HTR-8/SVneo (cell line): ENCODE data around the gene ZNF560.
A peak's percentile ranks its signal among the peaks of the same experiment; 100 is the strongest.

Experiments
- DNase-seq: peaks from one replicate; pipeline ENCODE4 v3.0.0; 2011; ENCODE audit warnings: low spot score, mixed read lengths; ENCODE audit not compliant: insufficient read length
- FAIRE-seq: peaks from 2 replicates; lab custom pipeline; 2011; peaks lifted over from hg19 to GRCh38; lab: Jason Lieb, UNC

The ZNF560 gene

DNA sequence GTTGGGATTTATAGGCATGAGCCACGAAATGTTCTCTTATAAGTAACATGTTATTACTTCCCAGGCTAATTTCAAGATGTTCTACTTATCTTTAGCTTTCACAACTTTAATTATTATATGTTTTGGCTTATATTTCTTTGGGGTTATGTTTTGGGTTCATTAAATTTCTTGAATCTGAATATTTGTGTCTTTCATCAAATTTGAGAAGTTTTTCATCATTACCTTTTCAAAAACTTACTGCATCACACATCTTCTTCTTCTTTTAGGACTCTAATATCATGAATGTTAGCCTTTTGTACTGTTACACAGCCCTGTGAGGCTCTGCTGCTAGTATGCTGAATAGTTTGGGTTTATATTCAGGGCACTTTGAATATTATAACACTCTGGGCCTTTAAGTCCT is 53.4 kb downstream of the ZNF560 start:
- FAIRE-seq, result no peak
- DNase-seq, result no peak

DNA sequence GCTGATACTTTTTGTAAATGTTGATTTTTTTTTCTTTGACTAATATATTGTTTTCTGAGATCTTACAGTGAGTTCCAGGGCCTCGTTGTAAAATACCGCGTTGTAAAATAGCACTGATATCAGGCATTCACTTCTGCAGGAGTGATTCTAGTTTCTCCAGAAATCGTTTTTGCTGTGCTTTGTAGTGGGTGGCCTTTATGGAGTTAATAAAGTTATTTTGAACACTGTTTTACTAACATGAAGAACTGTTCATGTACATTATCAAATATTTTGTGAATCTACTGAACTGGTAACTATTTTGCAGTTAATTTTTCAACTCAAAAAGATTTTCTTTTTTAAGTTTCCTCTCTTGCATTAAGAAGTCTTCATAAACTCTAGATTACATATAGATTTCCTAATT is 62.1 kb downstream of the ZNF560 start:
- DNase-seq (no peak), FAIRE-seq (no peak)

DNA sequence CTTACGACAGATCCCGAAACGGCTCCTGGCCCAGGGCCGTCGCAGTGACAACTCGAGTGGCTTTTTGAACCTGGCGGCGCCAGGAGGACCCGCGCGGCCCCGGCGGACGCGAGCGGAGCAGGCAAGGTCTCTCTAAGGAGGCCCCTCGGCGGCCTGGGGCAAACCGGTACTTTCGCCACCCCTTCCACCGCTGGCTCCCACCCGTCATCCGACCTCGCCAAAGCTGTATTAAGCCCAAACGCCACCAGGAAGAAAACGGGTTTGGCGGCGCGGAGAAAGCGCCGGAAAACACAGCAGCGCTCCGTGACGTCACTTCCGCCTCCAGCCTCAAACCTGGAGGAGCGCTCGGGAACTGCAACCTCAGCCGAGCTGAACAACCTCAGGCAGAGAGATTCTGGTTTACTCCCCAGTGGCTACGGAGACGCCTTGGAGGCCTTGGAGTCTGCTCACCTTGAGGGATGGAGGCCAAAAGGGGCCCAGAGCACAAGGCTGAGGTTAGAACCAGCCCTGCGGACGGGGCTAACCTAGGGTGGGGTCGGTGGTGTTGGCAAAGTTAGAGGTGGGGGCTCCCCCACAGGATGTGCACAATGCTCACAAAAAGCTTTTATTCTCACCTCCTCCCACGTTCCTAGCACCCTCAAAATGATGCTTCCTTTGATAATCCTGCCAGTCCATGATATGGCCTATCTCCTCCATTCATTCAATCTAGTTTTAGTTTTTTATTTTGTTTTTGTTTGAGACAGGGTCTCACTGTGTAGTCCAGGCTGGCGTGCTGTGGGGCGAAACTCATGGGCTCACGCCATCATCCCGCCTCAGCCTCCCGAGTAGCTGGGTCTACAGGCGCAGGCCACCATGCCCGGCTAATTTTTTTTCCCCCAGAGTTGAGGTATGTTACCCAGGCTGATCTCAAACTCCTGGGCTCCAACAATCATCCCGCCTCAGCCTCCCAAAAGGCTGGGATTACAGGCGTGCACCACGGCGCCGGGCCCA is 62.8 kb downstream of the ZNF560 start, which contains the start of gene ZNF266:
ZNF266 (minus strand) TSS at position 295 of the 990 bp plus-strand sequence. CDS start 15,484 bp downstream, outside the sequence.
- DNase-seq (peak; percentile 95), FAIRE-seq (peak; percentile 78)

DNA sequence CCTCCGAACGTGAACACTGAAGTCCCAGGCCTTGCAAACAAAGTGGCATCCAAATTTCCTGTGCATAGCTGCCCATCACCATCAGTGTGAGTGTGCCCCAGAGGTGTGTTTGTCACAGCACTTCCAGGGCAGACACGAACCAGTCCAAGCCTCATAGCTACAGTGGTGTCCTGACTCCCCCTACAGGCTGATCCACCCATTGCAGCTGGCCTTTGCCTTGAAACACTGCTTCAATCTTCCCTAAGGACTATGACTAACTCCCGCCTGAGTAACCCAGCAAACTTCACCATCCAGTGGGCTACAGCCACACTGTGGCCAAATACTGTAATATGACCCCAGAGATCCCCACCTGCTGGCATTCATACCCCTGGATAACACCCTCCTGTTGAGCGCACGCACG is 66.9 kb downstream of the ZNF560 start:
- DNase-seq (peak; percentile 7), FAIRE-seq (no peak)

DNA sequence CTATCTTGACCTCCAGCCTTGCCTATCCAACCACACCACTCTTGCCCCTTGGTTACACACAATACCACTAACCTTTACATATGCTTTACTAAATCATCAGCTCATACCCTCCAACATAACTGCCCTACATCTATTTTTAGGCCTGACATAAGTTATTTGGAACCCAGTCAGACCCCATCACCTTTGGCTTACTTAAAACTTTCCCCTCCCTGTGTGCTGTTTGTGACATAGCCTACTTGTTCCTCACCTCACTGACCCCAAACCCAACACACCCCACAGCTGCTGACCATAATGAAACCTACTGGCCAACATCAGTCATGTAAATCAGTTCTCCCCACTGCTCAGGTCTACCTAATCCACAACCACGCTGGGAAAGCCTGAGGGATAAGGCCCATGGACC is 68.0 kb downstream of the ZNF560 start:
- FAIRE-seq (no peak), DNase-seq (no peak)

DNA sequence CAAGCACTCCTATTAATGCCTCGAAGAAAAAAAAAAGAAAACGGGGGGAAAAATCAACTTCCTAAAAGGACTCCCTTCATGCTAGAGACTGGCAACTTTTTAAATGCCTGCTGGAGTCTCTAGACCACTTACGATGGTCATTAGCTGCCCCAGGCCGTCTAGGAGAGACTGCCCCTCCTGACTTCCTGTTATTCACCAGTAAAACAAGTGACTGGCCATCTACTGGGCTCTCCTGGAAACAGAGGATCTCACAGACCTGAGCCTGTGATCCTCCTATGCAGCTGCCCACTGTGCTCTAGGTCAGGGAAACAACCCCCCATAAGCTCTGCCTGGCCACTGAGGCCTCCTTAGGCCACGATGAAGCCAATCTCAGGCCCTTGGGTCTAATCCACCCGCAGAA is 70.5 kb downstream of the ZNF560 start:
- DNase-seq, result no peak
- FAIRE-seq, result no peak
